ENCODE measurements around the gene DAO.

Gene DAO

GRCh38 chr12:108884116-108885012 lies 4.5 kb downstream of the DAO start:
- Mint-ChIP-seq H3K27ac (no peak overlapping the region), H3K27me3 (no peaks in the 10 kb centered on the region), H3K9me3 (ENCODE audit: low read depth) (no peaks in the 10 kb centered on the region), H3K36me3 (no peaks in the 10 kb centered on the region), H3K4me3 (no peak overlapping the region), H3K4me1 (ENCODE audit: low read depth) (no peaks in the 10 kb centered on the region)

- no peaks in the 10 kb centered on the region for H3K27me3 Mint-ChIP-seq
Observed at GRCh38 chr12:108886873-108887629, 7.2 kb downstream of the DAO start.

GRCh38 chr12:108888031-108888430 lies 8.1 kb downstream of the DAO start:
- no peak overlapping the region for H3K4me3 Mint-ChIP-seq
- H3K4me1 Mint-ChIP-seq (ENCODE audit: low read depth): no peaks in the 10 kb centered on the region
- no peaks in the 10 kb centered on the region for H3K9me3 Mint-ChIP-seq (ENCODE audit: low read depth)
- no peaks in the 10 kb centered on the region for H3K27me3 Mint-ChIP-seq
- no peak overlapping the region for H3K27ac Mint-ChIP-seq
- H3K36me3 Mint-ChIP-seq: no peaks in the 10 kb centered on the region

More at GRCh38 chr12:108886873-108887629, 7.2 kb downstream of the DAO start:
- H3K4me3 Mint-ChIP-seq: no peak overlapping the region
- no peaks in the 10 kb centered on the region for H3K36me3 Mint-ChIP-seq
- no peaks in the 10 kb centered on the region for H3K9me3 Mint-ChIP-seq (ENCODE audit: low read depth)
- no peaks in the 10 kb centered on the region for H3K4me1 Mint-ChIP-seq (ENCODE audit: low read depth)
- H3K27ac Mint-ChIP-seq: no peak overlapping the region

GRCh38 chr12:108890208-108890607 lies 10.3 kb downstream of the DAO start:
- Mint-ChIP-seq H3K4me3 (no peak overlapping the region), H3K4me1 (ENCODE audit: low read depth) (no peaks in the 10 kb centered on the region), H3K27ac (no peak overlapping the region), H3K36me3 (no peaks in the 10 kb centered on the region), H3K9me3 (ENCODE audit: low read depth) (no peaks in the 10 kb centered on the region), H3K27me3 (no peaks in the 10 kb centered on the region)

GRCh38 chr12:108895220-108895802 lies 15.4 kb downstream of the DAO start:
- H3K36me3 Mint-ChIP-seq: no peaks in the 10 kb centered on the region

GRCh38 chr12:108896336-108896735 lies 16.4 kb downstream of the DAO start:
- H3K4me3 Mint-ChIP-seq: no peak overlapping the region
- H3K27me3 Mint-ChIP-seq: peaks cover 10% of the 10 kb centered on the region
- no peaks in the 10 kb centered on the region for H3K4me1 Mint-ChIP-seq (ENCODE audit: low read depth)
- no peaks in the 10 kb centered on the region for H3K9me3 Mint-ChIP-seq (ENCODE audit: low read depth)
- H3K27ac Mint-ChIP-seq: no peak overlapping the region
- H3K36me3 Mint-ChIP-seq: no peaks in the 10 kb centered on the region

More at GRCh38 chr12:108895220-108895802, 15.4 kb downstream of the DAO start:
- no peaks in the 10 kb centered on the region for H3K4me1 Mint-ChIP-seq (ENCODE audit: low read depth)
- no peaks in the 10 kb centered on the region for H3K9me3 Mint-ChIP-seq (ENCODE audit: low read depth)
- H3K27me3 Mint-ChIP-seq: peaks cover 8% of the 10 kb centered on the region
- H3K4me3 Mint-ChIP-seq: no peak overlapping the region
- H3K27ac Mint-ChIP-seq: no peak overlapping the region

- no peak overlapping the region for H3K4me3 Mint-ChIP-seq
- no peaks in the 10 kb centered on the region for H3K4me1 Mint-ChIP-seq (ENCODE audit: low read depth)
- H3K9me3 Mint-ChIP-seq (ENCODE audit: low read depth): no peaks in the 10 kb centered on the region
- H3K27me3 Mint-ChIP-seq: peaks cover 10% of the 10 kb centered on the region
- H3K36me3 Mint-ChIP-seq: no peaks in the 10 kb centered on the region
- no peak overlapping the region for H3K27ac Mint-ChIP-seq
Observed at GRCh38 chr12:108896817-108897216, 16.9 kb downstream of the DAO start.

GRCh38 chr12:108899145-108899544 lies 19.3 kb downstream of the DAO start:
- Mint-ChIP-seq H3K27ac (no peak overlapping the region), H3K27me3 (peaks cover 10% of the 10 kb centered on the region), H3K9me3 (ENCODE audit: low read depth) (no peaks in the 10 kb centered on the region), H3K36me3 (no peaks in the 10 kb centered on the region), H3K4me1 (ENCODE audit: low read depth) (no peaks in the 10 kb centered on the region), H3K4me3 (no peak overlapping the region)

GRCh38 chr12:108905725-108906124 lies 25.8 kb downstream of the DAO start:
- no peaks in the 10 kb centered on the region for H3K4me1 Mint-ChIP-seq (ENCODE audit: low read depth)
- no peak overlapping the region for H3K4me3 Mint-ChIP-seq
- no peak overlapping the region for H3K27ac Mint-ChIP-seq
- no peaks in the 10 kb centered on the region for H3K9me3 Mint-ChIP-seq (ENCODE audit: low read depth)
- peaks cover 8% of the 10 kb centered on the region for H3K27me3 Mint-ChIP-seq
- H3K36me3 Mint-ChIP-seq: no peaks in the 10 kb centered on the region

GRCh38 chr12:108906971-108907370 lies 27.1 kb downstream of the DAO start:
- Mint-ChIP-seq H3K36me3 (no peaks in the 10 kb centered on the region), H3K27me3 (peaks cover 8% of the 10 kb centered on the region), H3K9me3 (ENCODE audit: low read depth) (no peaks in the 10 kb centered on the region), H3K4me3 (no peak overlapping the region), H3K4me1 (ENCODE audit: low read depth) (no peaks in the 10 kb centered on the region), H3K27ac (no peak overlapping the region)

- no peaks in the 10 kb centered on the region for H3K36me3 Mint-ChIP-seq
- H3K27ac Mint-ChIP-seq: no peak overlapping the region
- no peak overlapping the region for H3K4me3 Mint-ChIP-seq
- H3K27me3 Mint-ChIP-seq: peaks cover 8% of the 10 kb centered on the region
- no peaks in the 10 kb centered on the region for H3K9me3 Mint-ChIP-seq (ENCODE audit: low read depth)
- H3K4me1 Mint-ChIP-seq (ENCODE audit: low read depth): no peaks in the 10 kb centered on the region
Observed at GRCh38 chr12:108907839-108908351, 28.0 kb downstream of the DAO start.

- Mint-ChIP-seq H3K27me3 (peaks cover 8% of the 10 kb centered on the region), H3K9me3 (ENCODE audit: low read depth) (no peaks in the 10 kb centered on the region), H3K36me3 (no peaks in the 10 kb centered on the region), H3K4me1 (ENCODE audit: low read depth) (no peaks in the 10 kb centered on the region), H3K27ac (no peak overlapping the region), H3K4me3 (no peak overlapping the region)
Observed at GRCh38 chr12:108910336-108910735, 30.4 kb downstream of the DAO start.

- Mint-ChIP-seq H3K4me3 (no peak overlapping the region), H3K27ac (no peak overlapping the region), H3K4me1 (ENCODE audit: low read depth) (no peaks in the 10 kb centered on the region), H3K36me3 (no peaks in the 10 kb centered on the region), H3K9me3 (ENCODE audit: low read depth) (no peaks in the 10 kb centered on the region), H3K27me3 (peaks cover 3% of the 10 kb centered on the region)
Observed at GRCh38 chr12:108911915-108912314, 32.0 kb downstream of the DAO start.

GRCh38 chr12:108912361-108912760 lies 32.5 kb downstream of the DAO start:
- Mint-ChIP-seq H3K27me3 (peaks cover 5% of the 10 kb centered on the region), H3K9me3 (ENCODE audit: low read depth) (no peaks in the 10 kb centered on the region), H3K36me3 (no peaks in the 10 kb centered on the region), H3K4me1 (ENCODE audit: low read depth) (no peaks in the 10 kb centered on the region), H3K4me3 (no peak overlapping the region), H3K27ac (no peak overlapping the region)

- H3K27ac Mint-ChIP-seq: no peak overlapping the region
- no peaks in the 10 kb centered on the region for H3K36me3 Mint-ChIP-seq
Observed at GRCh38 chr12:108914121-108914531, 34.2 kb downstream of the DAO start.

More at GRCh38 chr12:108914121-108914531, 34.2 kb downstream of the DAO start:
- Mint-ChIP-seq H3K4me3 (no peak overlapping the region), H3K9me3 (ENCODE audit: low read depth) (no peaks in the 10 kb centered on the region), H3K27me3 (peaks cover 2% of the 10 kb centered on the region), H3K4me1 (ENCODE audit: low read depth) (no peaks in the 10 kb centered on the region)
